ENCODE measurements around the gene CABCOCO1. TPM values are rescaled to one million over a fixed set of nuclear protein-coding genes. Genes with fewer than 3 reads are reported as not detected.

Gene CABCOCO1
- total and polyA plus RNA-seq, 2 of the 13 experiments (the other 11 are each of a cell fraction or from before 2014, with no cell fraction given), result not detected

DNA sequence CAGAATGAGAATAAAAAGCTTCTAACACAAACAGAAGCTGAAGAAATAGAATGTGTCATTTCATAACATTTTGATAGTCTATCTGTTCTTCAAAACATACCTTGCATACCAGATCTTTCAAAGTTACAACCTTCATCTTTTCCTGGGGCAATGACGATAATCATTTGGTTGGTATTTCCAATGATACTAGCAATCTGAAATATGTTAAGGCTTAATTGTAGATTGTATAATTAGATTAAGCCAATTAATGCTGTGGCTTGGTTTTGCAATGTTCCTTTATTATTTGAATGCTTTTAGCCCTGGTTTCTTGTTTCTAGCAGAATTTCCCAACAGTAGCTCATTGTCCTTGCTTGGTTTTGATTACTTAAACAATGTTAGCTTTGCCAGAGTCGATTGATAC, 84.6 kb downstream of the CABCOCO1 start (continued):
- TF ChIP-seq EP300 (IDR thresholded peaks at IDR 0.05; ENCODE audit: low read depth in 2 of 2, low read length in 2 of 2), result 0 out of 4 replicates have a peak, but pooled peaks of 1 of the 2 experiments have one; percentile 32
- no peak for TF ChIP-seq EP300 (CRISPR knock-in tag; IDR thresholded peaks at IDR 0.05; ENCODE audit: borderline replicate concordance)
- TF ChIP-seq ZNF451 (CRISPR knock-in tag; IDR thresholded peaks at IDR 0.05), result no peak
- TF ChIP-seq, protein P1, sequence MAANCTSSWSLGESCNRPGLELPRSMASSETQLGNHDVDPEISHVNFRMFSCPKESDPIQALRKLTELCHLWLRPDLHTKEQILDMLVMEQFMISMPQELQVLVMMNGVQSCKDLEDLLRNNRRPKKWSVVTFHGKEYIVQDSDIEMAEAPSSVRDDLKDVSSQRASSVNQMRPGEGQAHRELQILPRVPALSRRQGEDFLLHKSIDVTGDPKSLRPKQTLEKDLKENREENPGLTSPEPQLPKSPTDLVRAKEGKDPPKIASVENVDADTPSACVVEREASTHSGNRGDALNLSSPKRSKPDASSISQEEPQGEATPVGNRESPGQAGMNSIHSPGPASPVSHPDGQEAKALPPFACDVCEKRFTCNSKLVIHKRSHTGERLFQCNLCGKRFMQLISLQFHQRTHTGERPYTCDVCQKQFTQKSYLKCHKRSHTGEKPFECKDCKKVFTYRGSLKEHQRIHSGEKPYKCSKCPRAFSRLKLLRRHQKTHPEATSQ (CRISPR knock-in tag; IDR thresholded peaks at IDR 0.05; ENCODE audit: borderline replicate concordance), result no peak
- TF ChIP-seq, protein P2, sequence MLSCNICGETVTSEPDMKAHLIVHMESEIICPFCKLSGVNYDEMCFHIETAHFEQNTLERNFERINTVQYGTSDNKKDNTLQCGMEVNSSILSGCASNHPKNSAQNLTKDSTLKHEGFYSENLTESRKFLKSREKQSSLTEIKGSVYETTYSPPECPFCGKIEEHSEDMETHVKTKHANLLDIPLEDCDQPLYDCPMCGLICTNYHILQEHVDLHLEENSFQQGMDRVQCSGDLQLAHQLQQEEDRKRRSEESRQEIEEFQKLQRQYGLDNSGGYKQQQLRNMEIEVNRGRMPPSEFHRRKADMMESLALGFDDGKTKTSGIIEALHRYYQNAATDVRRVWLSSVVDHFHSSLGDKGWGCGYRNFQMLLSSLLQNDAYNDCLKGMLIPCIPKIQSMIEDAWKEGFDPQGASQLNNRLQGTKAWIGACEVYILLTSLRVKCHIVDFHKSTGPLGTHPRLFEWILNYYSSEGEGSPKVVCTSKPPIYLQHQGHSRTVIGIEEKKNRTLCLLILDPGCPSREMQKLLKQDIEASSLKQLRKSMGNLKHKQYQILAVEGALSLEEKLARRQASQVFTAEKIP (CRISPR knock-in tag; IDR thresholded peaks at IDR 0.05; ENCODE audit: borderline replicate concordance), result no peak
- TF ChIP-seq HNF4A (CRISPR knock-in tag; IDR thresholded peaks at IDR 0.05), result 0 out of 2 replicates have a peak, but pooled peaks have one; percentile 8
- TF ChIP-seq ZNF501 (CRISPR knock-in tag; IDR thresholded peaks at IDR 0.05), result no peak
- TF ChIP-seq, protein P3, sequence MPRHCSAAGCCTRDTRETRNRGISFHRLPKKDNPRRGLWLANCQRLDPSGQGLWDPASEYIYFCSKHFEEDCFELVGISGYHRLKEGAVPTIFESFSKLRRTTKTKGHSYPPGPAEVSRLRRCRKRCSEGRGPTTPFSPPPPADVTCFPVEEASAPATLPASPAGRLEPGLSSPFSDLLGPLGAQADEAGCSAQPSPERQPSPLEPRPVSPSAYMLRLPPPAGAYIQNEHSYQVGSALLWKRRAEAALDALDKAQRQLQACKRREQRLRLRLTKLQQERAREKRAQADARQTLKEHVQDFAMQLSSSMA (CRISPR knock-in tag; IDR thresholded peaks at IDR 0.05), result no peak
- TF ChIP-seq MYC (CRISPR knock-in tag; IDR thresholded peaks at IDR 0.05; ENCODE audit: borderline replicate concordance), result no peak
- TF ChIP-seq ZBTB8A (CRISPR knock-in tag; IDR thresholded peaks at IDR 0.05; ENCODE audit: borderline replicate concordance, low read depth), result no peak
- TF ChIP-seq, protein P4, sequence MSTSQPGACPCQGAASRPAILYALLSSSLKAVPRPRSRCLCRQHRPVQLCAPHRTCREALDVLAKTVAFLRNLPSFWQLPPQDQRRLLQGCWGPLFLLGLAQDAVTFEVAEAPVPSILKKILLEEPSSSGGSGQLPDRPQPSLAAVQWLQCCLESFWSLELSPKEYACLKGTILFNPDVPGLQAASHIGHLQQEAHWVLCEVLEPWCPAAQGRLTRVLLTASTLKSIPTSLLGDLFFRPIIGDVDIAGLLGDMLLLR (CRISPR knock-in tag; IDR thresholded peaks at IDR 0.05), result no peak
- no peak for TF ChIP-seq ZSCAN22 (CRISPR knock-in tag; IDR thresholded peaks at IDR 0.05)
- TF ChIP-seq LCORL (IDR thresholded peaks at IDR 0.05), result no peak
- TF ChIP-seq LCORL (CRISPR knock-in tag; IDR thresholded peaks at IDR 0.05), result no peak
- no peak for TF ChIP-seq ZNF556 (CRISPR knock-in tag; IDR thresholded peaks at IDR 0.05; ENCODE audit: borderline replicate concordance)
- TF ChIP-seq ZNF550 (CRISPR knock-in tag; IDR thresholded peaks at IDR 0.05; ENCODE audit: borderline replicate concordance), result no peak
- no peak for TF ChIP-seq ZFYVE20 (CRISPR knock-in tag; IDR thresholded peaks at IDR 0.05; ENCODE audit: borderline replicate concordance, low read depth)
- TF ChIP-seq, protein P5, sequence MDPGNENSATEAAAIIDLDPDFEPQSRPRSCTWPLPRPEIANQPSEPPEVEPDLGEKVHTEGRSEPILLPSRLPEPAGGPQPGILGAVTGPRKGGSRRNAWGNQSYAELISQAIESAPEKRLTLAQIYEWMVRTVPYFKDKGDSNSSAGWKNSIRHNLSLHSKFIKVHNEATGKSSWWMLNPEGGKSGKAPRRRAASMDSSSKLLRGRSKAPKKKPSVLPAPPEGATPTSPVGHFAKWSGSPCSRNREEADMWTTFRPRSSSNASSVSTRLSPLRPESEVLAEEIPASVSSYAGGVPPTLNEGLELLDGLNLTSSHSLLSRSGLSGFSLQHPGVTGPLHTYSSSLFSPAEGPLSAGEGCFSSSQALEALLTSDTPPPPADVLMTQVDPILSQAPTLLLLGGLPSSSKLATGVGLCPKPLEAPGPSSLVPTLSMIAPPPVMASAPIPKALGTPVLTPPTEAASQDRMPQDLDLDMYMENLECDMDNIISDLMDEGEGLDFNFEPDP (CRISPR knock-in tag; conservative IDR thresholded peaks at IDR 0.05), result no peak
- TF ChIP-seq MTF2 (CRISPR knock-in tag; IDR thresholded peaks at IDR 0.05; ENCODE audit: borderline replicate concordance), result no peak
- TF ChIP-seq ZNF260 (CRISPR knock-in tag; IDR thresholded peaks at IDR 0.05; ENCODE audit: borderline replicate concordance, low read depth), result no peak
- TF ChIP-seq, protein P6, sequence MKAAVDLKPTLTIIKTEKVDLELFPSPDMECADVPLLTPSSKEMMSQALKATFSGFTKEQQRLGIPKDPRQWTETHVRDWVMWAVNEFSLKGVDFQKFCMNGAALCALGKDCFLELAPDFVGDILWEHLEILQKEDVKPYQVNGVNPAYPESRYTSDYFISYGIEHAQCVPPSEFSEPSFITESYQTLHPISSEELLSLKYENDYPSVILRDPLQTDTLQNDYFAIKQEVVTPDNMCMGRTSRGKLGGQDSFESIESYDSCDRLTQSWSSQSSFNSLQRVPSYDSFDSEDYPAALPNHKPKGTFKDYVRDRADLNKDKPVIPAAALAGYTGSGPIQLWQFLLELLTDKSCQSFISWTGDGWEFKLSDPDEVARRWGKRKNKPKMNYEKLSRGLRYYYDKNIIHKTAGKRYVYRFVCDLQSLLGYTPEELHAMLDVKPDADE (CRISPR knock-in tag; IDR thresholded peaks at IDR 0.05), result no peak
- no peak for TF ChIP-seq ZNF792 (CRISPR knock-in tag; IDR thresholded peaks at IDR 0.05)

All from HepG2 (cell line).